SK-N-SH (cell line): Measurements from ENCODE around the gene RHBDF2. TPM values are rescaled to one million over a fixed set of nuclear protein-coding genes. Genes with fewer than 3 reads are reported as not detected.

ENCODE experiments used
- CTCF ChIA-PET: fragments of 300-600, 350-600 bp; formaldehyde crosslinking; extraction: SDS; loops from one replicate; lab custom pipeline; 2021; lab: Yijun Ruan, JAX
- POLR2A ChIA-PET: fragments of 350-600 bp; sonication (Branson Sonifier 250); formaldehyde crosslinking; extraction: SDS; loops from one replicate; lab custom pipeline; 2020; ENCODE audit warnings: antibody characterized with exemption, inconsistent platforms; lab: Yijun Ruan, JAX
- DNase-seq: peaks from one replicate; pipeline ENCODE4 v3.0.0; 2012
- H2AFZ ChIP-seq: fragments of 200-600 bp; sonication (generic); 2 replicates; pipeline ENCODE4 v1.8.1; 2016; ENCODE audit warnings: antibody characterized with exemption, mild to moderate bottlenecking, low read depth
- H3F3A ChIP-seq: fragments of 200-600 bp; sonication (generic); replicated peaks from 2 replicates; pipeline ENCODE3; 2016; ENCODE audit warnings: antibody characterized with exemption, mild to moderate bottlenecking; ENCODE audit not compliant: insufficient read depth
- H3K27ac ChIP-seq, 2 experiments: fragments of 200-500 bp in 1 of 2; fragments of 200-600 bp in 1 of 2; sonication (Bioruptor generic) in 1 of 2; sonication (generic), shearing (Covaris generic) in 1 of 2; 2 replicates each; pipeline versions ENCODE4 v1.5.1 to v1.6.1; 2014 to 2016; ENCODE audit warnings: low read depth in 2 of 2, inconsistent platforms in 1 of 2, low read length in 1 of 2, mild to moderate bottlenecking in 1 of 2, mixed read lengths in 1 of 2
- H3K27me3 ChIP-seq: fragments of 200-600 bp; sonication (generic), shearing (Covaris generic); 2 replicates; pipeline ENCODE4 v1.6.1; 2016; ENCODE audit warnings: mixed run types; ENCODE audit not compliant: insufficient read depth
- H3K36me3 ChIP-seq, 2 experiments: fragments of 200-500 bp in 1 of 2; fragments of 200-600 bp in 1 of 2; sonication (Bioruptor generic) in 1 of 2; sonication (generic) in 1 of 2; replicated peaks in 1 of 2; 2 replicates each; pipeline versions ENCODE3 to v1.5.1; 2014 to 2016; ENCODE audit warnings: low read length in 1 of 2, mild to moderate bottlenecking in 1 of 2; ENCODE audit not compliant: insufficient read depth in 2 of 2, control insufficient read depth in 1 of 2
- H3K4me1 ChIP-seq, 2 experiments: fragments of 200-500 bp in 1 of 2; fragments of 200-600 bp in 1 of 2; sonication (Bioruptor generic) in 1 of 2; sonication (generic), shearing (Covaris generic) in 1 of 2; 2 replicates each; pipeline versions ENCODE4 v1.5.1 to v1.6.1; 2014 to 2016; ENCODE audit warnings: low read depth in 1 of 2, low read length in 1 of 2, mixed run types in 1 of 2; ENCODE audit not compliant: insufficient read depth in 2 of 2, control insufficient read depth in 1 of 2
- H3K4me2 ChIP-seq: fragments of 200-600 bp; sonication (generic), shearing (Covaris generic); 2 replicates; pipeline ENCODE4 v1.6.1; 2017; ENCODE audit warnings: mixed run types
- H3K4me3 ChIP-seq, 2 experiments: fragments of 200-500 bp in 1 of 2; fragments of 200-600 bp in 1 of 2; sonication (Bioruptor generic) in 1 of 2; sonication (generic), shearing (Covaris generic) in 1 of 2; 2 replicates each; pipeline versions ENCODE4 v1.5.1 to v1.8.1; 2014 to 2016; ENCODE audit warnings: low read depth in 2 of 2, inconsistent platforms in 1 of 2, low read length in 1 of 2, mild to moderate bottlenecking in 1 of 2, mixed read lengths in 1 of 2, moderate library complexity in 1 of 2
- H3K79me2 ChIP-seq: fragments of 200-600 bp; sonication (generic); 2 replicates; pipeline ENCODE4 v1.8.1; 2017; ENCODE audit warnings: mild to moderate bottlenecking; ENCODE audit not compliant: insufficient read depth
- H3K9ac ChIP-seq: fragments of 200-600 bp; sonication (generic); 2 replicates; pipeline ENCODE4 v1.6.1; 2017; ENCODE audit warnings: mixed run types
- H3K9me2 ChIP-seq: fragments of 200-600 bp; sonication (generic); 2 replicates; pipeline ENCODE4 v1.6.1; 2017; ENCODE audit warnings: mixed run types
- H3K9me3 ChIP-seq: fragments of 200-600 bp; sonication (generic); 2 replicates; pipeline ENCODE4 v1.6.1; 2017; ENCODE audit warnings: mixed run types, mild to moderate bottlenecking, moderate library complexity
- H4K20me1 ChIP-seq: fragments of 200-600 bp; sonication (generic); 2 replicates; pipeline ENCODE4 v1.6.1; 2017; ENCODE audit warnings: mild to moderate bottlenecking, mixed run types; ENCODE audit not compliant: insufficient read depth
- CHD2 ChIP-seq: fragments of 150-350 bp; IDR thresholded peaks from 2 replicates; pipeline ENCODE4 v1.6.1; 2018; ENCODE audit warnings: low read length; ENCODE audit not compliant: partially characterized antibody
- EP300 ChIP-seq, 2 experiments: IDR thresholded peaks; 2 replicates each; pipeline versions ENCODE4 v1.4.0 to v1.6.1; 2012; ENCODE audit warnings: borderline replicate concordance in 1 of 2, low read depth in 1 of 2, low read length in 1 of 2
- EZH2phosphoT487 ChIP-seq: fragments of 200-600 bp; sonication (generic); IDR thresholded peaks from 2 replicates; pipeline ENCODE4 v1.6.1; 2017; ENCODE audit warnings: low read depth, mixed run types, mild to moderate bottlenecking, antibody characterized with exemption, moderate library complexity, borderline replicate concordance
- FOSL2 ChIP-seq: IDR thresholded peaks from 2 replicates; pipeline ENCODE4 v1.4.0; 2012; ENCODE audit warnings: low read depth, mild to moderate bottlenecking, moderate library complexity, borderline replicate concordance
- FOXM1 ChIP-seq: IDR thresholded peaks from 2 replicates; pipeline ENCODE4 v1.4.0; 2012; ENCODE audit warnings: low read depth, mild to moderate bottlenecking
- GABPA ChIP-seq: IDR thresholded peaks from 2 replicates; pipeline ENCODE4 v1.4.0; 2012; ENCODE audit warnings: low read depth, mild to moderate bottlenecking
- GATA2 ChIP-seq: sonication (generic); formaldehyde crosslinking; IDR thresholded peaks from 2 replicates; pipeline ENCODE4 v1.5.0; 2020; ENCODE audit warnings: mild to moderate bottlenecking, missing genetic modification reagents
- MEF2A ChIP-seq: IDR thresholded peaks from 2 replicates; pipeline ENCODE4 v1.4.0; 2012; ENCODE audit warnings: low read depth, borderline replicate concordance
- NFIC ChIP-seq: IDR thresholded peaks from 2 replicates; pipeline ENCODE4 v1.4.0; 2012; ENCODE audit warnings: borderline replicate concordance
- PBX3 ChIP-seq: IDR thresholded peaks from 2 replicates; pipeline ENCODE4; 2012
- RCOR1 ChIP-seq: fragments of 150-350 bp; IDR thresholded peaks from 2 replicates; pipeline ENCODE4 v1.6.1; 2017; ENCODE audit warnings: antibody characterized with exemption, low read length
- SIN3A ChIP-seq: IDR thresholded peaks from 2 replicates; pipeline ENCODE4 v1.6.1; 2012; ENCODE audit warnings: low read depth, mild to moderate bottlenecking, low read length, moderate library complexity, borderline replicate concordance
- YY1 ChIP-seq: IDR thresholded peaks from 2 replicates; pipeline ENCODE4 v1.4.0; 2012; ENCODE audit warnings: low read depth, mild to moderate bottlenecking
- WGBS: methylation state at CpG from one replicate; pipeline ENCODE4 v1.1.6; 2017; ENCODE audit warnings: low lambda C conversion rate; 5-methylcytosine and 5-hydroxymethylcytosine counted together
- polyA plus RNA-seq, 3 experiments: library from polyadenylated mRNA; depleted of rRNA; stranded (reverse); fragments of >200 nt; gene quantifications; 2 replicates each; pipeline ENCODE4 v1.2.3, GENCODE V29; 2012
- TF ChIP-seq, protein P1 (sequence below): fragments of 200-600 bp; sonication (generic); IDR thresholded peaks from 2 replicates; pipeline ENCODE4 v1.6.1; 2017; ENCODE audit warnings: antibody characterized with exemption, mild to moderate bottlenecking, moderate library complexity
- TF ChIP-seq, protein P2 (sequence below): IDR thresholded peaks from 2 replicates; pipeline ENCODE4 v1.4.0; 2012; ENCODE audit warnings: low read depth
- TF ChIP-seq, protein P3 (sequence below): IDR thresholded peaks from 2 replicates; pipeline ENCODE4 v1.4.0; 2012; ENCODE audit warnings: low read depth, borderline replicate concordance
- TF ChIP-seq, protein P4 (sequence below): IDR thresholded peaks from 2 replicates; pipeline ENCODE4 v1.6.1; 2012; ENCODE audit warnings: mild to moderate bottlenecking, low read depth, low read length, moderate library complexity

Gene RHBDF2
- polyA plus RNA-seq, 1 of the 3 experiments (the other 2 are of a cell fraction) = 16.1 TPM

- WGBS = 91% methylated on average over 8 of the region's 8 CpGs
- ChIA-PET CTCF (interaction anchor here (0.6 to 2.2 kb wide), 15 partner anchors 10 to 254 kb away, joined by 3 to 9 read pairs (median 5); partner anchors contain the start of genes SPHK1 and UBE2O), POLR2A (no interaction called here)
- Histone ChIP-seq H3K36me3 (no peaks in the 10 kb centered on the region), H3F3A (peaks cover 3% of the 10 kb centered on the region), H3K4me3 (no peak overlapping the region), H3K4me1 (peaks cover 9 to 10% of the 10 kb centered on the region in 2 experiments; a peak in 2 of 4 replicates), H3K4me2 (0 out of 2 replicates have a peak overlapping the region, but pooled peaks have one; percentile 9), H3K27ac (no peak overlapping the region), H4K20me1 (peaks cover 37% of the 10 kb centered on the region), H2AFZ (no peak overlapping the region), H3K9ac (no peak overlapping the region), H3K9me2 (no peaks in the 10 kb centered on the region), H3K27me3 (no peaks in the 10 kb centered on the region), H3K9me3 (no peaks in the 10 kb centered on the region), H3K79me2 (peaks cover 65% of the 10 kb centered on the region)
- no peak for DNase-seq
- TF ChIP-seq SIN3A (no peak), NFIC (no peak), FOSL2 (no peak), EZH2phosphoT487 (no peak), GABPA (no peak), GATA2 (CRISPR knock-in tag) (no peak), CHD2 (no peak), FOXM1 (no peak)
- TF ChIP-seq, protein P1, sequence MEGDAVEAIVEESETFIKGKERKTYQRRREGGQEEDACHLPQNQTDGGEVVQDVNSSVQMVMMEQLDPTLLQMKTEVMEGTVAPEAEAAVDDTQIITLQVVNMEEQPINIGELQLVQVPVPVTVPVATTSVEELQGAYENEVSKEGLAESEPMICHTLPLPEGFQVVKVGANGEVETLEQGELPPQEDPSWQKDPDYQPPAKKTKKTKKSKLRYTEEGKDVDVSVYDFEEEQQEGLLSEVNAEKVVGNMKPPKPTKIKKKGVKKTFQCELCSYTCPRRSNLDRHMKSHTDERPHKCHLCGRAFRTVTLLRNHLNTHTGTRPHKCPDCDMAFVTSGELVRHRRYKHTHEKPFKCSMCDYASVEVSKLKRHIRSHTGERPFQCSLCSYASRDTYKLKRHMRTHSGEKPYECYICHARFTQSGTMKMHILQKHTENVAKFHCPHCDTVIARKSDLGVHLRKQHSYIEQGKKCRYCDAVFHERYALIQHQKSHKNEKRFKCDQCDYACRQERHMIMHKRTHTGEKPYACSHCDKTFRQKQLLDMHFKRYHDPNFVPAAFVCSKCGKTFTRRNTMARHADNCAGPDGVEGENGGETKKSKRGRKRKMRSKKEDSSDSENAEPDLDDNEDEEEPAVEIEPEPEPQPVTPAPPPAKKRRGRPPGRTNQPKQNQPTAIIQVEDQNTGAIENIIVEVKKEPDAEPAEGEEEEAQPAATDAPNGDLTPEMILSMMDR = no peak
- TF ChIP-seq, protein P2, sequence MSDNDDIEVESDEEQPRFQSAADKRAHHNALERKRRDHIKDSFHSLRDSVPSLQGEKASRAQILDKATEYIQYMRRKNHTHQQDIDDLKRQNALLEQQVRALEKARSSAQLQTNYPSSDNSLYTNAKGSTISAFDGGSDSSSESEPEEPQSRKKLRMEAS = no peak
- TF ChIP-seq, protein P3, sequence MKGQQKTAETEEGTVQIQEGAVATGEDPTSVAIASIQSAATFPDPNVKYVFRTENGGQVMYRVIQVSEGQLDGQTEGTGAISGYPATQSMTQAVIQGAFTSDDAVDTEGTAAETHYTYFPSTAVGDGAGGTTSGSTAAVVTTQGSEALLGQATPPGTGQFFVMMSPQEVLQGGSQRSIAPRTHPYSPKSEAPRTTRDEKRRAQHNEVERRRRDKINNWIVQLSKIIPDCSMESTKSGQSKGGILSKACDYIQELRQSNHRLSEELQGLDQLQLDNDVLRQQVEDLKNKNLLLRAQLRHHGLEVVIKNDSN = no peak
Observed at GRCh38 chr17:76427501-76428231, 73.6 kb downstream of the RHBDF2 start.

GRCh38 chr17:76426853-76427252 lies 74.4 kb downstream of the RHBDF2 start:
- Histone ChIP-seq H3K27me3 (no peaks in the 10 kb centered on the region), H3K9me2 (no peaks in the 10 kb centered on the region), H3K36me3 (no peaks in the 10 kb centered on the region), H4K20me1 (peaks cover 37% of the 10 kb centered on the region), H2AFZ (no peak overlapping the region), H3K79me2 (peaks cover 58% of the 10 kb centered on the region), H3F3A (peaks cover 3% of the 10 kb centered on the region), H3K9ac (no peak overlapping the region), H3K4me2 (no peak overlapping the region), H3K27ac (no peak overlapping the region), H3K9me3 (no peaks in the 10 kb centered on the region), H3K4me1 (peaks cover 7 to 9% of the 10 kb centered on the region in 2 experiments; a peak in 2 of 4 replicates), H3K4me3 (no peak overlapping the region)
- 93% methylated on average over 3 of the region's 3 CpGs for WGBS
- ChIA-PET CTCF (interaction anchor here (1.2 to 2.2 kb wide), 6 partner anchors 16 to 42 kb away, joined by 3 to 9 read pairs (median 8); partner anchors contain the start of genes SPHK1 and UBE2O), POLR2A (no interaction called here)
- DNase-seq = no peak
- TF ChIP-seq, protein P4, sequence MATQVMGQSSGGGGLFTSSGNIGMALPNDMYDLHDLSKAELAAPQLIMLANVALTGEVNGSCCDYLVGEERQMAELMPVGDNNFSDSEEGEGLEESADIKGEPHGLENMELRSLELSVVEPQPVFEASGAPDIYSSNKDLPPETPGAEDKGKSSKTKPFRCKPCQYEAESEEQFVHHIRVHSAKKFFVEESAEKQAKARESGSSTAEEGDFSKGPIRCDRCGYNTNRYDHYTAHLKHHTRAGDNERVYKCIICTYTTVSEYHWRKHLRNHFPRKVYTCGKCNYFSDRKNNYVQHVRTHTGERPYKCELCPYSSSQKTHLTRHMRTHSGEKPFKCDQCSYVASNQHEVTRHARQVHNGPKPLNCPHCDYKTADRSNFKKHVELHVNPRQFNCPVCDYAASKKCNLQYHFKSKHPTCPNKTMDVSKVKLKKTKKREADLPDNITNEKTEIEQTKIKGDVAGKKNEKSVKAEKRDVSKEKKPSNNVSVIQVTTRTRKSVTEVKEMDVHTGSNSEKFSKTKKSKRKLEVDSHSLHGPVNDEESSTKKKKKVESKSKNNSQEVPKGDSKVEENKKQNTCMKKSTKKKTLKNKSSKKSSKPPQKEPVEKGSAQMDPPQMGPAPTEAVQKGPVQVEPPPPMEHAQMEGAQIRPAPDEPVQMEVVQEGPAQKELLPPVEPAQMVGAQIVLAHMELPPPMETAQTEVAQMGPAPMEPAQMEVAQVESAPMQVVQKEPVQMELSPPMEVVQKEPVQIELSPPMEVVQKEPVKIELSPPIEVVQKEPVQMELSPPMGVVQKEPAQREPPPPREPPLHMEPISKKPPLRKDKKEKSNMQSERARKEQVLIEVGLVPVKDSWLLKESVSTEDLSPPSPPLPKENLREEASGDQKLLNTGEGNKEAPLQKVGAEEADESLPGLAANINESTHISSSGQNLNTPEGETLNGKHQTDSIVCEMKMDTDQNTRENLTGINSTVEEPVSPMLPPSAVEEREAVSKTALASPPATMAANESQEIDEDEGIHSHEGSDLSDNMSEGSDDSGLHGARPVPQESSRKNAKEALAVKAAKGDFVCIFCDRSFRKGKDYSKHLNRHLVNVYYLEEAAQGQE = no peak
- TF ChIP-seq RCOR1 (no peak), MEF2A (no peak), GABPA (no peak), YY1 (no peak), EP300 (IDR thresholded peaks at IDR 0.05; ENCODE audit: borderline replicate concordance in 1 of 2, low read depth in 1 of 2, low read length in 1 of 2) (no peak), PBX3 (no peak), CHD2 (no peak)
